GM21447 (cell line): ENCODE results near the gene ZNF526.
A peak's percentile ranks its signal among the peaks of the same experiment; 100 is the strongest.
"Not testable (repeated sequence)": the region's sequence is repeated elsewhere in the genome, so short reads cannot be mapped to it uniquely, and the experiment has no call there.

ENCODE experiments used
- ATAC-seq: cut with Tn5 transposase; IDR thresholded peaks from one replicate; pipeline ENCODE4 v1.9.1; 2021; ENCODE audit not compliant: unreplicated experiment

Gene ZNF526

DNA sequence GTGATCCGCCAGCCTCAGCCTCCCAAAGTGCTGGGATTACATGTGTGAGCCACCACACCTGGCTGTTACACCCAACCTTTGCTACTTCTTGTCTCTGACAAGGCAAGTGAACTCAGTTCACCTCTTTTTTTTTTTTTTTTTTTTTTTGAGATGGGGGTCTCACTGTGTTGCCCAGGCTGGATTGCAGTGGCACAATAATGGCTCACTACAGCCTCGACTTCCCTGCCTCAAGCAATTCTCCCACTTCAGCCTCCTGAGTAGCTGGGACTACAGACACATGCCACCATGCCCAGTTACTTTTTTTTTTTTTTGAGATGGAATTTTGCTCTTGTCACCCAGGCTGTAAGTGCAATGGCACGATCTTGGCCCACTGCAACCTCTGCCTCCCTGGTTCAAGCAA, 37.7 kb downstream of the ZNF526 start:
- ATAC-seq, result not testable (repeated sequence)

DNA sequence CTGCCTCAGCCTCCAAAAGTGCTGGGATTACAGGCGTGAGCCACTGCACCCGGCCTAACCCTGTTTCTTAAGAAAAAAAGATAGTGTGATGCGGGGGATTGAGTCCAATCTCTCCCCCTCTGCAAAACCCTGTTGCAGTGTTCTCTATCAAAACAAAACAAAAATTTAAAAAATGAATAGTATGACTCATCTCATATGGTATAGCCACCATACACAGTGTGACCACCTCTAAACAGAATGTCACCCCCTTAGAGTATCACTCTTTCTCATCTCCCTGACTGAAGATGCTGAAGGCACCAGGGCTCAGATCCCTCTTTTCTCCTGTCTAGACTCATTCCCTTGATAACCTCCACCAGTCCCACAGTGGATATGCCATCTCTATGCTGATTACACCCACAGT, 41.7 kb downstream of the ZNF526 start:
- no peak for ATAC-seq

DNA sequence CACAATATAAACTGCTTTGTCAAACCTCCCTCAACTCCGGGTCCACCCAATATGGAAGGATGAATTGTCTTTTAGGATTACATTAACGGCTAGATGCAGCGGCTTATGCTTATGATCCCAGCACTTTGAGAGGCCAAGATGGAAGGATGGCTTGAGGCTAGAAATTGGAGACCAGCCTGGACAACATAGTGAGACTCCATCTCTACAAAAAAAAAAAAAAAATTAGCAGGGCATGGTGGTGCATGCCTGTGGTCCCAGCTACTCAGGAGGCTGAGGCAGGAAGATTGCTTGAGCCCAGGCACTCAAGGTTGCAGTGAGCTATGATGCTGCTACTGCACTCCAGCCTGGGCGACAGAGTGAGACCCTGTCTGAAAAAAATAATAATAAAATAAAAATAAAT, 46.0 kb downstream of the ZNF526 start:
- not testable (repeated sequence) for ATAC-seq

DNA sequence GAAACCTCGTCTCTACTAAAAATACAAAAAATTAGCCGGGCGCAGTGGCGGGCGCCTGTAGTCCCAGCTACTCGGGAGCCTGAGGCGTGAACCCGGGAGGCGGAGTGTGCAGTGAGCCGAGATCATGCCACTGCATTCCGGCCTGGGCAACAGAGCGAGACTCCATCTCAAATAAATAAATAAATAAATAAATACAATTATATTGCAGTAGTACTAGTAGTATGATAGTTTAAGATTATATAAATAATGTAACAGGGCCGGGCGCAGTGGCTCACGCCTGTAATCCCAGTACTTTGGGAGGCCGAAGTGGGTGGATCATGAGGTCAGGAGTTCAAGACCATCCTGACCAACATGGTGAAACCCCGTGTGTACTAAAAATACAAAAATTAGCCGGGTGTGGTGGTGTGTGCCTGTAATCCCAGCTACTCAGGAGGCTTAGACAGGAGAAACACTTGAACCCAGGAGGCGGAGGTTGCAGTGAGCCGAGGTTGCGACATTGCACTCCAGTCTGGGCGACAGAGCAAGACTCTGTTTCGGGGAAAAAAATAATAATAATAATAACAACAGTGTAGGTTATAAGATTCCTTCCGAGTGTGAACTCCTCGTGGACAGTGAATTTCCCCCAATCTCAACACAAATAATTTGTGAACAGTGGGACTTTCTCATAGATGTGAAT, 47.0 kb downstream of the ZNF526 start:
- not testable (repeated sequence) for ATAC-seq

DNA sequence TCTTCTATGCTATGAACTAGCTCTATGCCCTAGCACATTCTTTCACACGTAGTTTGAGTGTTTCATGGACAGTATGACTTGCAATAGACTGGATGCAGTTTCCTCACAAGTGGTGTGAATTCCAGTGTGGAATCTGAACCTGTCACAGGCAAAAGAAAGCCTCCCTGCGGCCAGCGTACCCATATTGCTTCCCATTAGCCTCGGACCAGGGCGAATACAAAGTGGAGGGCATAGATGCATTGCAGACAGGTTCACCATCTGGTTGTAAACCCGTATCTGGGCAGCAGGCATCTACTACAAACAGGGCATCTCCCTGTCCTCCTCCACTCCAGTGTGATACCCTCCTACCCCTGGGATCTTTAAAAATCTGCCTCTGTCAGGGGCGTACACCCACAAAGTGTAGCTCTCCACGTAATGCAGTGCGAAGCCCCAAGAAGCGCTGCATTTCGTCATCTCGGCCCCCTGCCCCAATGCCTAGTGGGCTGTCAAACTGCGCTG, 47.6 kb downstream of the ZNF526 start:
- no peak for ATAC-seq

DNA sequence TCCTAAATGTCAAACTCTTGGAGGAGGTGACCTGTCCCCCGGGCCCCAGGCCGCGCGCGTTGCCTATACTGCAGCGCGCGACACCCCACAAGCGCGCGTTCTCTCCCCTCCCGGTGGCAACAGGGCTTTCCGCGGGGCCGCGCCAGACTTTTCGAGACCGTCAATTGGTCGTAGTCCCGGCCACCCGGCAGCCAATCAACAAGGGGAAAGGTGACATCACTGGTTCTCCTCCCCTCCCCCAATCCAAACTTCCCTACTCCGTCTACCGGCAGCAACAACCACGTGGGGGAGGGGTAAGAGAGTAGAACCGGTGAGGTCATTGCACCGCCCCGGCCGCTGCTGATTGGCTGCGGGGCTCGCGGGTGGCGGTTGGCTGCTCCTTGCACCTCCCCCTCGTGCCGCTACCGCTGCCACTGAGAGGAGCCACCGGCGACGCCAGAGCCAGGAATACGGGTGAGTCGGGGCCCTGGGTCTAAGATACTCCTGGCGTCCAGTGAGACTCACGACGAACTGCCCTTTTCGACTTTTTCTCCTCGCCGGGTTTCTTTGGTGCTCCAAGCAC, 48.1 kb downstream of the ZNF526 start:
- peak; percentile 48 for ATAC-seq

DNA sequence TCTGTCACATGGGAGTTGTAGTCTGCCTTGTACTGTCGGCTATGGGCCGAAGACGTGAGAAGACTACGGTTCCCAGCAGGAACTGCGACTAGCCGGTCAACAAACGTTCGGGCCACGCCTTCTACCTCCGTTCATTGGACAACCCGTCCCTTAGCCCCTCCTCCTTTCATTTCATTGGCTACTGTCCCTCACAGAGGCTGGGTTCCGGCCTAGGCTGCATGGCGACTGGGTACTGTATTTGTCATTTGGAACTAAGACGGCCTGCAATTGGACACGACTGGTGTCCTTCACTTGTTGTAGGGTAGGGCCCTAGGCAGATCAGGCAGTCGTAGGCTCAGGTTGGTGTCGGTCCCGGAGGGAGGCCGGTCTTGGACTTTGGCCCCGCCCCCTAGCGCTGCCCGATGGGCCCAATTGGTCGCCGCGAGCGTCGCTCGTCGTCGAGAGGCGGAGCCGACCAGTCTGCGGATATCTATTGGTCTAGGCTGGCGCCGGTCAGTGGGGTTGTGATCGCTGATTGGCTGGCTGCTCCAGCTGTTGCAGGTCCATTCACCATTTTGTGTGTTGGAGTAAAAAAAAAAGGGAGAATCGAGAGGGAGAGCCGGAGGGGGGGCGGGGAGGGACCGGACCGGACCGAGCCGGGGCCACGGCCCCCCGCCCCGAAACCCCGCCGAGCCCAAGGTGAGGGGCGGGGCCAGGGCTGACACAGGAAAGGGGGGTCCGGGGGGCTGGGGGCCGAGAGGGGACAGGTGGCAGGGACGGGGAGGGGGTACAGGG, 48.8 kb downstream of the ZNF526 start, which contains the start of gene CIC:
TSS of gene CIC (plus strand) at position 549 of the 774 bp plus-strand sequence. CDS start 2,532 bp downstream, outside the sequence.
- peak; percentile 77 for ATAC-seq

DNA sequence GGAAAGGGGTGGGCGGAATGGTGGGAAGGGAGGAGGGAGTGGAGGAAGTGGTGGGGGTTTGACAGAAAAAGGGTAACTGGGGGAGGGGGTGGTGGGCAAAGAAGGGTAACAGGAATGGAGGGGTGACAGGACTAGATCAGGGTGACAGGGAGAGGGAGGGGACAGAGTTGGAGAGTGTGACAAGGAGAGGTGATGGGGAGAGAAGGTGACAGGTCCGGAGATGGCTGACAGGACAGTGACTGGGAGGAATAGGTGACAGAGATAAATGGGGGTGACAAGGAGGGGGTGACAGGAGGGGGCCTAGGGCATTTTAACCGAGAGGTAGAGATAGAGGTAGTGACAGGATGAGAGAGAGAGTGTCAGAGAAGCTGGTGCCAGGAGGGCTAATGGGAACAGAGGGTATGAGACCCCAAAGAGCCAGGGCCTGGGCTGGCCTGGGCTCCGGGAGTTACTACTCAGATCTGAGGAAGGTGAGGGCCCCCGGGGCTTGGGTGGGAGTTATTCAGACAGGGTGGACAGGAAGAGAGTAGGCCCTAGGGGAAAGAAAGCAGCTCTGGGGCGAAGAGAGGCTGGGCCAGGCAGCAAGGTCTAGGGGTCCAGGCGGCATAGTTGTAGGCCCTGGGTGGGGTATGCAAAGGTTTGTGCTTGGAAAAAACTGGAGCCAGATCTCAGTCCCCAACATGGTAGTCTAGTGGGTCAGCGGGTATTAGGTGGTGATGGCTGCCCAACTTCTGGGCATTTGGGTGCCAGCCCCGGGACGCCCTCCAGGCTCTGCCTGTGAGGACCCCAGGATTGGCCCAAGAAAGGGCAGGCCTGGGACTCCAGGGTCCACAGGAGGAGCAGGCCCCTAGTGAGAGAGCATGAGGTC, 49.6 kb downstream of the ZNF526 start:
- ATAC-seq, result no peak

DNA sequence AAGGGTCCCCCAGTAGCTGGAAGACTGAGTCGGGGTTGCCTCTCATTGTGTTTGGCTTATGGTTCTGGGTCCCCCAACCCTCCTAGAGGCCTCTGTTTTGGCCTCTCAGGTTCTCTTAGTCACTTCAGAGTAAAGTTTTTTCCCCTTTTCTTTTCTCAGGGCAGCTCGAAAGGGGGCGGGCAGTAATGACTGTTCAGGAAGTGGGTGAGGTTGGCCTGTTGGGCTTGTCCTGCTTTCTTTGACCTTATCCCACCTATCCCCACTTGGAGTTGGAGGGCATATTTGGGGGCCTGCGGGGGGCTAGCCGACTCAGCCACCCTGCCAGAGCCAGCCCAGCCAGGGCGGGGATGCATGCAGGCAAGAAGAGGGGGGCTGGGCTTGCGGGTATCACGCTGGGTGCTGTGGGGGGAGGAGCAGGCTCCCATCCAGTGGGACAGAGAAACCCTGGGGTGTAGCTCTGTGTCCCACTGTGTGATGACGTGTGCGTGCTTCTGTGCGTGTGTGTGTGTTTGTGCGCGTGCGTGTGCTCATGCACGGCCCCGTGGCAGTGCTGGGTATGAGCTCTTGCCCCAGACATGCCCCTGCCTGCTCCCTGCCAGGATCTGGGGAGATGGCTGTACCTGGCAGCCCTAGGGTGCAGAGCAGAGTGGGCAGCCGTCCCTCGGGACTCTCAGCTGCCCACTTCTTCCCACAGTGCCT, 50.4 kb downstream of the ZNF526 start:
- ATAC-seq, result no peak

DNA sequence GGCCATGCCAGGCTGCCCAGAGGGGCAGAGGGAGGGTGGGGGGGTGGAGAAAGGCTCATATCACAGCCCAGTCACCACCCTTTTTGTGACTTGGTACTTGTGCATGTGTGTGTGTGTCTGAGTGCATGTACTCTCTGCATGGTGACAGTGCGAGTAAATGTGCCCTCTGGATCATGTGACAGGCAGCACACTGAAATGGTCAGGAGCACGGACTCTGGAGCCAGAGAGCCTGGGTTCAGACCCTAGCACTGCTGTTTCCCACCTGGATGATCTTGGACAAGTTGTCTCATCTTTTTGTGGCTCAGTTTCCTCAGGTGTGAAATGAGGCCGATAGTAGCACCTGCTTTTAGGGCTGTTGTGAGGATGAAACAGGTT, 50.9 kb downstream of the ZNF526 start:
- no peak for ATAC-seq

DNA sequence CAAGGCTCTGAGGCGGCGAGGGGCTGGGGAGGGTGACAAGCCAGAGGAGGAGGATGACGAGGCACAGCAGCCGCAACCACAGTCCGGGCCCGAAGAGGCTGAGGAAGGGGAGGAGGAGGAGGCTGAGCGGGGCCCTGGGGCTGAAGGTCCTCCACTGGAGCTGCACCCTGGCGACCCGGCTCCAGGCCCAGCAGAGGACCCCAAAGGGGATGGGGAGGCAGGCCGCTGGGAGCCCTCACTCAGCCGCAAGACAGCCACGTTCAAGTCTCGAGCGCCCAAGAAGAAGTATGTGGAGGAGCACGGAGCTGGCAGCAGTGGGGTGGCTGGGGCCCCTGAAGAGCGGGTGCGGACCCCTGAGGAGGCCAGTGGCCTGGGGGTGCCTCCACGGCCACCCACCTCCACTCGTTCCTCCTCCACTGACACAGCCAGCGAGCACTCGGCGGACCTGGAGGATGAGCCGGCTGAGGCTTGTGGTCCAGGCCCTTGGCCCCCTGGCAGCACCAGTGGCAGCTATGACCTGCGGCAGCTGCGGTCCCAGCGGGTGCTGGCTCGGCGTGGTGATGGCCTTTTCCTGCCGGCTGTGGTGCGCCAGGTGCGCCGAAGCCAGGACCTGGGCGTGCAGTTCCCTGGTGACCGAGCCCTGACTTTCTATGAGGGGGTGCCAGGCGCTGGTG, 51.9 kb downstream of the ZNF526 start:
- no peak for ATAC-seq

DNA sequence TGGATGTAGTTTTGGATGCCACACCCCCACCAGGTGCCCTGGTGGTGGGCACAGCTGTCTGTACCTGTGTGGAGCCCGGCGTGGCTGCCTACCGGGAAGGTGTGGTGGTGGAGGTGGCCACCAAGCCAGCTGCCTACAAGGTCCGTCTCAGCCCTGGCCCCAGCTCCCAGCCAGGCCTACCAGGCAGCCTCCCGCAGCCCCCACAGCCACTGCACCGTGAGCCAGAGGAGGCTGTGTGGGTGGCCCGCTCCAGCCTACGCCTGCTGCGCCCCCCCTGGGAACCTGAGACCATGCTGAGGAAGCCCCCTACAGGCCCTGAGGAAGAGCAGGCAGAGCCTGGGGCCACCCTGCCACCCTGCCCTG, 52.4 kb downstream of the ZNF526 start:
- no peak for ATAC-seq

DNA sequence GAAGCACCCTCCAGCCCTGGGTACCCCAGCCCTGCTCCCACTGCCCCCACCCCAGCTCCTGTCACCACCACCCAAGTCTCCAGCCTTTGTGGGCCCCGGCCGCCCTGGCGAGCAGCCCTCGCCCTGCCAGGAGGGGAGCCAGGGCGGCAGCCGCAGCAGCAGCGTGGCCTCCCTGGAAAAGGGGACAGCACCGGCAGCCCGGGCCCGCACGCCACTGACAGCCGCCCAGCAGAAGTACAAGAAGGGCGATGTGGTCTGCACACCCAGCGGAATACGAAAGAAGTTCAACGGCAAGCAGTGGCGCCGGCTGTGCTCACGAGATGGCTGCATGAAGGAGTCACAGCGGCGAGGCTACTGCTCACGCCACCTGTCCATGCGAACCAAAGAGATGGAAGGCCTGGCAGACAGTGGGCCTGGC, 52.9 kb downstream of the ZNF526 start:
- no peak for ATAC-seq

DNA sequence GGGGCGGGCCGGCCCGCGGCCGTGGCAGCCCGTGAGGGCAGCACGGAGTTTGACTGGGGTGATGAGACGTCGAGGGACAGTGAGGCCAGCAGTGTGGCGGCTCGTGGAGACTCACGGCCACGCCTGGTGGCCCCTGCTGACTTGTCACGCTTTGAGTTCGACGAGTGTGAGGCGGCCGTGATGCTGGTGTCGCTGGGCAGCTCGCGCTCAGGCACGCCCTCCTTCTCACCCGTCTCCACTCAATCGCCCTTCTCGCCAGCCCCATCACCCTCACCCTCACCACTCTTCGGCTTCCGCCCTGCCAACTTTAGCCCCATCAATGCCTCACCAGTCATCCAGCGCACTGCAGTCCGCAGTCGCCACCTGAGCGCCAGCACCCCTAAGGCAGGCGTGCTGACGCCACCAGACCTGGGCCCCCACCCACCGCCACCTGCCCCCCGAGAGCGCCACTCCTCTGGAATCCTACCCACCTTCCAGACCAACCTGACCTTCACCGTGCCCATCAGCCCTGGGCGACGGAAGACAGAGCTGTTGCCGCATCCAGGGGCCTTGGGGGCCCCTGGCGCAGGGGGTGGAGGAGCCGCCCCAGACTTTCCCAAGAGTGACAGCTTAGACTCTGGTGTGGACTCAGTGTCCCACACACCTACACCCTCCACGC, 53.4 kb downstream of the ZNF526 start:
- no peak for ATAC-seq

DNA sequence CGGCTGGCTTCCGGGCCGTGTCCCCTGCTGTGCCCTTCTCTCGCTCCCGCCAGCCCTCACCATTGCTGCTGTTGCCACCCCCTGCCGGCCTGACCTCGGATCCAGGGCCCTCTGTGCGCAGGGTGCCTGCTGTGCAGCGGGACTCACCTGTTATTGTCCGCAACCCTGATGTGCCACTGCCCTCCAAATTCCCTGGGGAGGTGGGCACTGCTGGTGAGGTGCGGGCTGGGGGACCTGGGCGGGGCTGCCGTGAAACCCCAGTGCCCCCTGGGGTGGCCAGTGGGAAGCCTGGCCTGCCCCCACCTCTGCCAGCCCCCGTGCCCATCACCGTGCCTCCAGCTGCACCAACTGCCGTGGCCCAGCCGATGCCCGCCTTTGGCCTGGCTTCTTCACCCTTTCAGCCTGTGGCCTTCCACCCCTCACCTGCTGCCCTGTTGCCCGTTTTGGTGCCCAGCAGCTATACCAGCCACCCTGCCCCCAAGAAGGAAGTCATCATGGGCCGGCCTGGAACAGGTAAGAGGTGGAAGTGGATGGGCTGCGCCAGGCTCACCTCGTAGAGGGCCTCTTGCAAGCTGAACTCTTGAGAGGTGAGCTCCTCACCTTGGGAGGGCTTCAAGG, 54.1 kb downstream of the ZNF526 start:
- ATAC-seq, result no peak

DNA sequence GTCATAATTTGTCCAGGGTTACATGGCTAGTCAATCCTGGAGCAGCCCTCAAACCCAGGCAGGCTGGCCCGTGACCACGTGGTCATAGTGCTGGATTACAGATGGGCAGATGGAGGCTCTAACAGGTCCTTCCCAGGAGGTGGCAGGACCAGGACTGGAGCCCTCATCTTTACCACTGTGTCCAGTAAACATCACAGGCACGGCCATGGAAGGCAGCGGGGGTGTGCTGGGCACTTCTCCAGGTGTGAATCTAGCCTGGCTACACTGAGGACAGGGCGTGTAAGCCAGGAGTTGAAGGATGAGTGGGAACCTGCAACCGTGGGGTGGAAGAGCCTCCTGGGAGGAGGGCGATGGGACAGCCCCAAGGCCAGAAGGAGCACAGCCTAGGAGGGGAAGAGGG, 55.0 kb downstream of the ZNF526 start:
- no peak for ATAC-seq

DNA sequence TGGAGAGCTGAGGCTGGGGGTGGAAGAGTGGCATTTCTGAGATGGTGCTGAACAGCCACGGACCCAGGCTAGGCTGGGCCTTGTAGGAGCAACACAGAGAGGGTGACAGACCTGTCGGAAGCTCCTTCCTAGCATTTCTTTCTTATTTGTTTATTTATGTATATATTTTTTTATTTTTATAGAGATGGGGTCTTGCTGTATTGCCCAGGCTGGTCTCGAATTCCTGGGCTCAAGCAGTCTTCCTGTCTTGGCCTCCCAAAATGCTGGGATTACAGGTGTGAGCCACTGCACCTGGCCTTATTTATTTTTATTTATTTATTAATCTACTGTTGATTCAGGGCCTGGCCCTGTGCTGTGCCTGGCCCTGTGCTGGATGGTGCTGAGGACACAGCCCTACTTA, 55.4 kb downstream of the ZNF526 start:
- ATAC-seq, result no peak

DNA sequence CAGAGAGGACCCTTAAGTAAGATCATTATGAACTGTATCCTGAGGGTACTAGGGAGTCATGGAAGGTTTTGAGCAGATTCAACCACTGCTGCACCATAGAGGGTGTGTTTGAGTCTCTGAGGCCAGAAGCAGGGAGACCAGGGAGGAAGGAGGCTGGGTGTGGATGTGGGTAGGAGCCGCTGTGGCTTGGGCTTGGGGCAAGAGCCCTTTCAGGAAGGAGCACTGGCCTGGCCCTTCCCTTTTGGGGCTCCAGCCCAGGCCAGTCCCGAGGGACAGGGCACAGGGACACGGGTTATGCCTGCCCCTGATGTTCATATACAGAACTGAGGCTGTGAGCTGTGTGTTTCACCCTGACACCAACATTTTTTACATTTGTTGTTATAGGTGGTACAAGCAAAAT, 56.2 kb downstream of the ZNF526 start:
- no peak for ATAC-seq

DNA sequence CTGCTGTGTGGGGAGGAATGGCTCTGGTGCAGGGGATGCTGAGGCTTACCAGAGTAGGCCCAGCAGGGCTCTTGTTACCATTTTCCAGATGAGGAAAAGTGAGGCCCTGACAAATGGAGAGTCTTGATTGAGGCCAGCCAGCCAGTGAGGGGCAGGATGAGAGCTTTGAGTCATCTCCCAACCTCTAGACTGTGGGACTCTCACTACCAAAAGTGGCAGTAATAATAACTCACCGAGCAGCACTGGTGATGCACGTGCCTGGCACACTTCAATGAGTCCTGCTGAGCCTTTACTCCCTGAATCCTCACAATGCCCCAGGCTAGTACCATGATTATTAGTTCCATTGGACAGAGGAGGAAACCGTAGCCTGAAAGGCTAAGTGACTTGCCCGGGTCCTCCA, 56.7 kb downstream of the ZNF526 start:
- no peak for ATAC-seq
